ENCODE measurements around the gene BBS9.

Gene BBS9

GRCh38 chr7:33392148-33392547, 262.8 kb downstream of the BBS9 start:
- peak; percentile 55 for DNase-seq

GRCh38 chr7:33393770-33394169, 264.4 kb downstream of the BBS9 start:
- no peak for DNase-seq

GRCh38 chr7:33395340-33395739, 266.0 kb downstream of the BBS9 start:
- DNase-seq = no peak

- DNase-seq = no peak
These were observed 270.3 kb downstream of the BBS9 start for GRCh38 chr7:33399528-33400213.

- no peak for DNase-seq
These were observed 270.8 kb downstream of the BBS9 start for GRCh38 chr7:33400214-33400538.

GRCh38 chr7:33410266-33410665, 280.9 kb downstream of the BBS9 start:
- DNase-seq = no peak

GRCh38 chr7:33411020-33411419, 281.7 kb downstream of the BBS9 start:
- DNase-seq = no peak

- DNase-seq = no peak
These were observed 283.0 kb downstream of the BBS9 start for GRCh38 chr7:33412331-33412730.

- DNase-seq = no peak
These were observed 288.9 kb downstream of the BBS9 start for GRCh38 chr7:33418251-33418701.

GRCh38 chr7:33420311-33420940, 291.1 kb downstream of the BBS9 start:
- DNase-seq = no peak

GRCh38 chr7:33421429-33421828, 292.1 kb downstream of the BBS9 start:
- DNase-seq = no peak

- no peak for DNase-seq
These were observed 292.8 kb downstream of the BBS9 start for GRCh38 chr7:33422141-33422540.

- no peak for DNase-seq
These were observed 293.7 kb downstream of the BBS9 start for GRCh38 chr7:33422825-33423645.

- DNase-seq = peak; percentile 22
These were observed 294.3 kb downstream of the BBS9 start for GRCh38 chr7:33423646-33424020.

- DNase-seq = peak; percentile 37
These were observed 296.0 kb downstream of the BBS9 start for GRCh38 chr7:33425395-33425794.

- no peak for DNase-seq
These were observed 296.7 kb downstream of the BBS9 start for GRCh38 chr7:33425929-33426678.

- no peak for DNase-seq
These were observed 299.1 kb downstream of the BBS9 start for GRCh38 chr7:33428415-33428814.

- no peak for DNase-seq
These were observed 302.2 kb downstream of the BBS9 start for GRCh38 chr7:33431543-33431942.

GRCh38 chr7:33432821-33433220, 303.5 kb downstream of the BBS9 start:
- no peak for DNase-seq

- DNase-seq = no peak
These were observed 304.0 kb downstream of the BBS9 start for GRCh38 chr7:33433357-33433756.

GRCh38 chr7:33444511-33444910, 315.1 kb downstream of the BBS9 start:
- peak; percentile 72 for DNase-seq

- DNase-seq = no peak
These were observed 317.2 kb downstream of the BBS9 start for GRCh38 chr7:33446551-33446950.

GRCh38 chr7:33448035-33448434, 318.7 kb downstream of the BBS9 start:
- no peak for DNase-seq

Data from NCI-H82 (cell line).